ENCODE measurements around the gene NOTCH4. TPM values are rescaled to one million over a fixed set of nuclear protein-coding genes. Genes with fewer than 3 reads are reported as not detected.

NOTCH4 gene
- total and polyA plus RNA-seq, 9 of the 15 experiments (the other 6 are each of a cell fraction or from before 2014, with no cell fraction given), result 0.24 to 4.3 (median 1.7) TPM

GRCh38 chr6:32177183-32177787 lies 46.6 kb downstream of the NOTCH4 start (continued):
- TF ChIP-seq, protein P1, sequence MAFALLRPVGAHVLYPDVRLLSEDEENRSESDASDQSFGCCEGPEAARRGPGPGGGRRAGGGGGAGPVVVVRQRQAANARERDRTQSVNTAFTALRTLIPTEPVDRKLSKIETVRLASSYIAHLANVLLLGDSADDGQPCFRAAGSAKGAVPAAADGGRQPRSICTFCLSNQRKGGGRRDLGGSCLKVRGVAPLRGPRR (CRISPR knock-in tag; IDR thresholded peaks at IDR 0.05), result 0 out of 2 replicates have a peak, but pooled peaks have one; percentile 29
- TF ChIP-seq PHF8 (IDR thresholded peaks at IDR 0.05; ENCODE audit: borderline replicate concordance, low read length) (peak; percentile 61; the same call in 1 of the 2 replicates), RCOR1 (IDR thresholded peaks at IDR 0.05; ENCODE audit: borderline replicate concordance in 1 of 2, low read depth in 2 of 2, low read length in 2 of 2) (peak in 1 of 2 experiments; percentile 30; a peak in 1 of 4 replicates), PHF21A (IDR thresholded peaks at IDR 0.05; ENCODE audit: borderline replicate concordance, low read depth) (0 out of 2 replicates have a peak, but pooled peaks have one; percentile 41), CHD1 (IDR thresholded peaks at IDR 0.05; ENCODE audit: low read length) (peak; percentile 95), ZNF239 (CRISPR knock-in tag; IDR thresholded peaks at IDR 0.05) (peak; percentile 27; the same call in 1 of the 2 replicates), SUPT5H (IDR thresholded peaks at IDR 0.05) (no peak), FUS (optimal IDR thresholded peaks at IDR 0.05; ENCODE audit: low read depth, low read length) (no peak), ZNF41 (CRISPR knock-in tag; conservative IDR thresholded peaks at IDR 0.05) (0 out of 2 replicates have a peak, but pooled peaks have one; percentile 26), POLR2A (conservative IDR thresholded peaks at IDR 0.05) (peak; percentile 62), SAFB2 (IDR thresholded peaks at IDR 0.05; ENCODE audit: borderline replicate concordance, low read depth, low read length, severe bottlenecking) (no peak), ZBTB17 (CRISPR knock-in tag; IDR thresholded peaks at IDR 0.05) (peak; percentile 40), ZNF253 (CRISPR knock-in tag; conservative IDR thresholded peaks at IDR 0.05) (0 out of 2 replicates have a peak, but pooled peaks have one; percentile 26), DACH1 (IDR thresholded peaks at IDR 0.05; ENCODE audit: partially characterized antibody) (no peak), CAMTA2 (CRISPR knock-in tag; conservative IDR thresholded peaks at IDR 0.05) (no peak), MYC (IDR thresholded peaks at IDR 0.05; ENCODE audit: low read depth, low read length) (peak; percentile 4; the same call in 1 of the 2 replicates), MYC (CRISPR knock-in tag; IDR thresholded peaks at IDR 0.05; ENCODE audit: borderline replicate concordance, low read depth) (peak; percentile 46; the same call in 1 of the 2 replicates)
- TF ChIP-seq, protein P2, sequence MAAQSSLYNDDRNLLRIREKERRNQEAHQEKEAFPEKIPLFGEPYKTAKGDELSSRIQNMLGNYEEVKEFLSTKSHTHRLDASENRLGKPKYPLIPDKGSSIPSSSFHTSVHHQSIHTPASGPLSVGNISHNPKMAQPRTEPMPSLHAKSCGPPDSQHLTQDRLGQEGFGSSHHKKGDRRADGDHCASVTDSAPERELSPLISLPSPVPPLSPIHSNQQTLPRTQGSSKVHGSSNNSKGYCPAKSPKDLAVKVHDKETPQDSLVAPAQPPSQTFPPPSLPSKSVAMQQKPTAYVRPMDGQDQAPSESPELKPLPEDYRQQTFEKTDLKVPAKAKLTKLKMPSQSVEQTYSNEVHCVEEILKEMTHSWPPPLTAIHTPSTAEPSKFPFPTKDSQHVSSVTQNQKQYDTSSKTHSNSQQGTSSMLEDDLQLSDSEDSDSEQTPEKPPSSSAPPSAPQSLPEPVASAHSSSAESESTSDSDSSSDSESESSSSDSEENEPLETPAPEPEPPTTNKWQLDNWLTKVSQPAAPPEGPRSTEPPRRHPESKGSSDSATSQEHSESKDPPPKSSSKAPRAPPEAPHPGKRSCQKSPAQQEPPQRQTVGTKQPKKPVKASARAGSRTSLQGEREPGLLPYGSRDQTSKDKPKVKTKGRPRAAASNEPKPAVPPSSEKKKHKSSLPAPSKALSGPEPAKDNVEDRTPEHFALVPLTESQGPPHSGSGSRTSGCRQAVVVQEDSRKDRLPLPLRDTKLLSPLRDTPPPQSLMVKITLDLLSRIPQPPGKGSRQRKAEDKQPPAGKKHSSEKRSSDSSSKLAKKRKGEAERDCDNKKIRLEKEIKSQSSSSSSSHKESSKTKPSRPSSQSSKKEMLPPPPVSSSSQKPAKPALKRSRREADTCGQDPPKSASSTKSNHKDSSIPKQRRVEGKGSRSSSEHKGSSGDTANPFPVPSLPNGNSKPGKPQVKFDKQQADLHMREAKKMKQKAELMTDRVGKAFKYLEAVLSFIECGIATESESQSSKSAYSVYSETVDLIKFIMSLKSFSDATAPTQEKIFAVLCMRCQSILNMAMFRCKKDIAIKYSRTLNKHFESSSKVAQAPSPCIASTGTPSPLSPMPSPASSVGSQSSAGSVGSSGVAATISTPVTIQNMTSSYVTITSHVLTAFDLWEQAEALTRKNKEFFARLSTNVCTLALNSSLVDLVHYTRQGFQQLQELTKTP (IDR thresholded peaks at IDR 0.05; ENCODE audit: low read depth in 1 of 2, partially characterized antibody in 2 of 2), result peak in 1 of 2 experiments; percentile 9

Data from K562 (cell line).